Measurements from ENCODE around the gene COG3. TPM values are rescaled to one million over a fixed set of nuclear protein-coding genes. Genes with fewer than 3 reads are reported as not detected.

Gene COG3
- polyA plus RNA-seq, 1 donor from 2014 or later = 90.2 TPM

- H3K4me2 ChIP-seq (ENCODE audit: low read length) = no peak overlapping the region
- TF ChIP-seq MXI1 (conservative IDR thresholded peaks at IDR 0.05; ENCODE audit: poor library complexity, severe bottlenecking) (no peak), EZH2 (IDR thresholded peaks at IDR 0.05; ENCODE audit: borderline replicate concordance, insufficient read depth, low read length, poor library complexity, severe bottlenecking) (no peak), REST (IDR thresholded peaks at IDR 0.05; ENCODE audit: borderline replicate concordance) (no peak), SMC3 (conservative IDR thresholded peaks at IDR 0.05; ENCODE audit: poor library complexity) (no peak), TAF1 (IDR thresholded peaks at IDR 0.05; ENCODE audit: low read depth) (no peak), EP300 (conservative IDR thresholded peaks at IDR 0.05; ENCODE audit: poor library complexity, severe bottlenecking) (no peak), RAD21 (conservative IDR thresholded peaks at IDR 0.05) (no peak), POLR2AphosphoS5 (IDR thresholded peaks at IDR 0.05) (no peak), CTCF (IDR thresholded peaks at IDR 0.05; ENCODE audit: poor library complexity, severe bottlenecking) (no peak)
- H3K9me2 ChIP-seq (ENCODE audit: insufficient read depth, low read length) = no peaks in the 10 kb centered on the region
- H3K27ac ChIP-seq (ENCODE audit: low read length) = no peak overlapping the region
- no peak overlapping the region for H2AFZ ChIP-seq (ENCODE audit: low read depth, low read length)
- no peaks in the 10 kb centered on the region for H3K27me3 ChIP-seq (ENCODE audit: insufficient read depth, low read depth, low read length)
- H3K9ac ChIP-seq (ENCODE audit: low read length) = no peak overlapping the region
- no peaks in the 10 kb centered on the region for H4K20me1 ChIP-seq (ENCODE audit: insufficient read depth)
- no peaks in the 10 kb centered on the region for H3K36me3 ChIP-seq (ENCODE audit: insufficient read depth, low read length)
- H3K9me3 ChIP-seq (ENCODE audit: low read length) = no peaks in the 10 kb centered on the region
- no peaks in the 10 kb centered on the region for H3K79me2 ChIP-seq (replicated peaks; ENCODE audit: insufficient read depth, low read length)
- no peaks in the 10 kb centered on the region for H3F3A ChIP-seq (ENCODE audit: insufficient read depth, low read length, poor library complexity, severe bottlenecking)
- H3K4me3 ChIP-seq (ENCODE audit: low read length) = no peak overlapping the region
These were observed 83.5 kb downstream of the COG3 start for GRCh38 chr13:45548281-45548680.

- Histone ChIP-seq H3K36me3 (ENCODE audit: insufficient read depth, low read length) (no peaks in the 10 kb centered on the region), H3K4me3 (ENCODE audit: low read length) (no peak overlapping the region), H3K27me3 (ENCODE audit: insufficient read depth, low read depth, low read length) (no peaks in the 10 kb centered on the region), H3F3A (ENCODE audit: insufficient read depth, low read length, poor library complexity, severe bottlenecking) (no peaks in the 10 kb centered on the region), H2AFZ (ENCODE audit: low read depth, low read length) (no peak overlapping the region), H4K20me1 (ENCODE audit: insufficient read depth) (no peaks in the 10 kb centered on the region), H3K79me2 (replicated peaks; ENCODE audit: insufficient read depth, low read length) (no peaks in the 10 kb centered on the region), H3K9me2 (ENCODE audit: insufficient read depth, low read length) (no peaks in the 10 kb centered on the region), H3K27ac (ENCODE audit: low read length) (no peak overlapping the region), H3K9ac (ENCODE audit: low read length) (no peak overlapping the region), H3K4me2 (ENCODE audit: low read length) (no peak overlapping the region), H3K9me3 (ENCODE audit: low read length) (no peaks in the 10 kb centered on the region)
- no peak for TF ChIP-seq SMC3 (conservative IDR thresholded peaks at IDR 0.05; ENCODE audit: poor library complexity)
- no peak for TF ChIP-seq TAF1 (IDR thresholded peaks at IDR 0.05; ENCODE audit: low read depth)
- TF ChIP-seq MXI1 (conservative IDR thresholded peaks at IDR 0.05; ENCODE audit: poor library complexity, severe bottlenecking) = no peak
- TF ChIP-seq REST (IDR thresholded peaks at IDR 0.05; ENCODE audit: borderline replicate concordance) = no peak
- no peak for TF ChIP-seq EZH2 (IDR thresholded peaks at IDR 0.05; ENCODE audit: borderline replicate concordance, insufficient read depth, low read length, poor library complexity, severe bottlenecking)
- no peak for TF ChIP-seq POLR2AphosphoS5 (IDR thresholded peaks at IDR 0.05)
- no peak for TF ChIP-seq RAD21 (conservative IDR thresholded peaks at IDR 0.05)
- TF ChIP-seq EP300 (conservative IDR thresholded peaks at IDR 0.05; ENCODE audit: poor library complexity, severe bottlenecking) = no peak
- TF ChIP-seq CTCF (IDR thresholded peaks at IDR 0.05; ENCODE audit: poor library complexity, severe bottlenecking) = no peak
These were observed 89.9 kb downstream of the COG3 start for GRCh38 chr13:45554604-45555109.

Data from neural cell (in vitro differentiated cells).